Measurements from ENCODE around the gene CSRNP3. TPM values are rescaled to one million over a fixed set of nuclear protein-coding genes. Genes with fewer than 3 reads are reported as not detected.

Gene CSRNP3
- total RNA-seq, 1 donor from 2014 or later, result not detected

- no peaks in the 10 kb centered on the region for H3K36me3 Mint-ChIP-seq (ENCODE audit: low read depth)
- H3K4me3 Mint-ChIP-seq, result no peak overlapping the region
- ChIA-PET POLR2A (no interaction called here), CTCF (no interaction called here)
- H3K27me3 Mint-ChIP-seq, result no peaks in the 10 kb centered on the region
- no peaks in the 10 kb centered on the region for H3K9me3 Mint-ChIP-seq
- intact Hi-C loops (cut with micrococcal nuclease), result no loop called here
- TF ChIP-seq CTCF (IDR thresholded peaks at IDR 0.05), result no peak
- H3K4me1 Mint-ChIP-seq, result no peaks in the 10 kb centered on the region
- DNase-seq (no peak), ATAC-seq (ENCODE audit: low read depth) (no peak)
- H3K27ac Mint-ChIP-seq, result no peak overlapping the region
Observed at GRCh38 chr2:165624470-165624800, 154.9 kb downstream of the CSRNP3 start.

GRCh38 chr2:165627470-165627869, 158.0 kb downstream of the CSRNP3 start:
- Mint-ChIP-seq H3K9me3 (no peaks in the 10 kb centered on the region), H3K27me3 (no peaks in the 10 kb centered on the region), H3K4me1 (no peaks in the 10 kb centered on the region), H3K4me3 (no peak overlapping the region), H3K27ac (no peak overlapping the region), H3K36me3 (ENCODE audit: low read depth) (no peaks in the 10 kb centered on the region)
- CTCF ChIA-PET, result no interaction called here
- TF ChIP-seq CTCF (IDR thresholded peaks at IDR 0.05), result no peak
- intact Hi-C loops (cut with micrococcal nuclease), result no loop called here
- DNase-seq (no peak), ATAC-seq (ENCODE audit: low read depth) (no peak)
- POLR2A ChIA-PET, result no interaction called here

- intact Hi-C loops (cut with micrococcal nuclease), result no loop called here
- ChIA-PET POLR2A (no interaction called here), CTCF (no interaction called here)
- Mint-ChIP-seq H3K36me3 (ENCODE audit: low read depth) (no peaks in the 10 kb centered on the region), H3K27ac (no peak overlapping the region), H3K4me1 (no peaks in the 10 kb centered on the region), H3K9me3 (no peaks in the 10 kb centered on the region), H3K27me3 (no peaks in the 10 kb centered on the region), H3K4me3 (no peak overlapping the region)
- no peak for TF ChIP-seq CTCF (IDR thresholded peaks at IDR 0.05)
- ATAC-seq (ENCODE audit: low read depth) (no peak), DNase-seq (no peak)
Observed at GRCh38 chr2:165629776-165630175, 160.3 kb downstream of the CSRNP3 start.

GRCh38 chr2:165630236-165630635, 160.7 kb downstream of the CSRNP3 start:
- CTCF ChIA-PET, result no interaction called here
- POLR2A ChIA-PET, result no interaction called here
- ATAC-seq (ENCODE audit: low read depth), result no peak
- no peak overlapping the region for H3K4me3 Mint-ChIP-seq
- no peak for TF ChIP-seq CTCF (IDR thresholded peaks at IDR 0.05)
- no peak for DNase-seq
- intact Hi-C loops (cut with micrococcal nuclease), result no loop called here
- no peaks in the 10 kb centered on the region for H3K27me3 Mint-ChIP-seq
- no peaks in the 10 kb centered on the region for H3K36me3 Mint-ChIP-seq (ENCODE audit: low read depth)
- H3K9me3 Mint-ChIP-seq, result no peaks in the 10 kb centered on the region
- no peaks in the 10 kb centered on the region for H3K4me1 Mint-ChIP-seq
- no peak overlapping the region for H3K27ac Mint-ChIP-seq

GRCh38 chr2:165631089-165631488, 161.6 kb downstream of the CSRNP3 start:
- no peak for TF ChIP-seq CTCF (IDR thresholded peaks at IDR 0.05)
- no peak for DNase-seq
- ChIA-PET CTCF (no interaction called here), POLR2A (no interaction called here)
- no peak overlapping the region for H3K27ac Mint-ChIP-seq
- no peaks in the 10 kb centered on the region for H3K4me1 Mint-ChIP-seq
- H3K4me3 Mint-ChIP-seq, result no peak overlapping the region
- no peaks in the 10 kb centered on the region for H3K36me3 Mint-ChIP-seq (ENCODE audit: low read depth)
- ATAC-seq (ENCODE audit: low read depth), result no peak
- intact Hi-C loops (cut with micrococcal nuclease), result no loop called here
- H3K27me3 Mint-ChIP-seq, result no peaks in the 10 kb centered on the region
- H3K9me3 Mint-ChIP-seq, result no peaks in the 10 kb centered on the region

All from activated B cell treated with CpG ODN at 0.5 μM for 24 hours (primary cell).